Keratinocyte (primary cell): ENCODE measurements around the gene HAND2. TPM values are rescaled to one million over a fixed set of nuclear protein-coding genes. Genes with fewer than 3 reads are reported as not detected.
A peak's percentile ranks its signal among the peaks of the same experiment; 100 is the strongest.

Experiments used
- DNase-seq: peaks from one replicate; pipeline ENCODE4 v3.0.0-alpha.2; 2011; ENCODE audit warnings: low read depth, missing footprints, low spot score
- FAIRE-seq: peaks from 2 replicates; lab custom pipeline; 2011; peaks lifted over from hg19 to GRCh38; lab: Jason Lieb, UNC
- H2AFZ ChIP-seq: 2 replicates; pipeline ENCODE4 v1.6.0; 2012; ENCODE audit warnings: low read length, control low read depth, inconsistent platforms; ENCODE audit not compliant: control insufficient read depth
- H3K27ac ChIP-seq: 2 replicates; pipeline ENCODE4 v1.5.1; 2011; ENCODE audit warnings: low read length; ENCODE audit not compliant: control insufficient read depth, insufficient read depth
- H3K27me3 ChIP-seq: 3 replicates; pipeline ENCODE4 v1.6.0; 2011; ENCODE audit warnings: low read length; ENCODE audit not compliant: control insufficient read depth, insufficient read depth; ENCODE audit errors: extremely low read depth
- H3K36me3 ChIP-seq, 2 experiments: 2 replicates in 1 of 2; 3 replicates in 1 of 2; pipeline ENCODE4 v1.5.1; 2011; ENCODE audit warnings: low read length in 2 of 2, mild to moderate bottlenecking in 1 of 2; ENCODE audit not compliant: control insufficient read depth in 2 of 2, insufficient read depth in 2 of 2; ENCODE audit errors: extremely low read depth in 1 of 2
- H3K4me1 ChIP-seq: 3 replicates; pipeline ENCODE4 v1.5.1; 2011; ENCODE audit warnings: low read length; ENCODE audit not compliant: control insufficient read depth, insufficient read depth; ENCODE audit errors: extremely low read depth
- H3K4me2 ChIP-seq: 3 replicates; pipeline ENCODE4 v1.6.0; 2011; ENCODE audit warnings: low read depth, low read length; ENCODE audit not compliant: control insufficient read depth, insufficient read depth; ENCODE audit errors: extremely low read depth
- H3K4me3 ChIP-seq, 3 experiments: fragments of 200-600 bp in 1 of 3; sonication (generic) in 1 of 3; 2 replicates in 2 of 3; 3 replicates in 1 of 3; pipeline ENCODE4 v1.5.1; 2011 to 2016; ENCODE audit warnings: low read length in 3 of 3, mild to moderate bottlenecking in 3 of 3, control low read depth in 2 of 3, inconsistent platforms in 1 of 3, low read depth in 1 of 3, mixed read lengths in 1 of 3, mixed run types in 1 of 3, moderate library complexity in 1 of 3; ENCODE audit not compliant: control insufficient read depth in 2 of 3, insufficient read depth in 2 of 3; ENCODE audit errors: extremely low read depth in 1 of 3
- H3K79me2 ChIP-seq: 2 replicates; pipeline ENCODE4 v1.6.0; 2012; ENCODE audit warnings: low read length; ENCODE audit not compliant: control insufficient read depth, insufficient read depth
- H3K9ac ChIP-seq: 3 replicates; pipeline ENCODE4 v1.6.0; 2011; ENCODE audit warnings: low read length; ENCODE audit not compliant: control insufficient read depth, insufficient read depth; ENCODE audit errors: extremely low read depth
- H3K9me1 ChIP-seq: 3 replicates; pipeline ENCODE4 v1.6.0; 2011; ENCODE audit warnings: low read length; ENCODE audit not compliant: control insufficient read depth, insufficient read depth; ENCODE audit errors: extremely low read depth
- H3K9me3 ChIP-seq: 2 replicates; pipeline ENCODE4 v1.5.1; 2012; ENCODE audit warnings: low read depth, low read length; ENCODE audit not compliant: control insufficient read depth
- H4K20me1 ChIP-seq: 3 replicates; pipeline ENCODE4 v1.6.0; 2011; ENCODE audit warnings: low read length; ENCODE audit not compliant: control insufficient read depth, insufficient read depth; ENCODE audit errors: extremely low read depth
- CTCF ChIP-seq, 3 experiments: IDR thresholded peaks in 1 of 3; conservative IDR thresholded peaks in 1 of 3; optimal IDR thresholded peaks in 1 of 3; 2 replicates in 2 of 3; 3 replicates in 1 of 3; pipeline versions ENCODE3 to v1.5.1; 2011; ENCODE audit warnings: low read length in 3 of 3, mild to moderate bottlenecking in 3 of 3, moderate library complexity in 2 of 3, control low read depth in 1 of 3, inconsistent platforms in 1 of 3; ENCODE audit not compliant: insufficient read depth in 2 of 3; ENCODE audit errors: extremely low read depth in 1 of 3
- EZH2 ChIP-seq: IDR thresholded peaks from one replicate; pipeline ENCODE4 v1.6.1; 2012; ENCODE audit warnings: inconsistent platforms, mild to moderate bottlenecking, low read length, moderate library complexity
- dilution Hi-C: fragments of 300-500 bp; cut with MboI; formaldehyde crosslinking; loops from one replicate; pipeline ENCODE4 v1.7.0; 2020; ENCODE audit warnings: low sequenced_read_pairs; ENCODE audit not compliant: extremely low pct_ligation_motif_present
- polyA plus RNA-seq, 5 experiments: library from polyadenylated mRNA; depleted of rRNA in 3 of 5; stranded (reverse) in 3 of 5; stranded (forward) in 1 of 5; unstranded in 1 of 5; fragments of >200 nt; gene quantifications; 1 replicate in 1 of 5; 2 replicates in 3 of 5; 3 replicates in 1 of 5; pipeline versions ENCODE4 v1.2.1 to v1.2.3, GENCODE V29; 2011 to 2012; ENCODE audit warnings: missing spikeins in 2 of 5, low read depth in 1 of 5, low replicate concordance in 1 of 5

HAND2 gene
- polyA plus RNA-seq, 1 donor (not counting 4 experiments of a cell fraction or from before 2014, with no cell fraction given): not detected

- FAIRE-seq (no peak), DNase-seq (no peak)
- H3K4me1 ChIP-seq: no peaks in the 10 kb centered on the region
- no peak overlapping the region for H3K4me2 ChIP-seq
- no peaks in the 10 kb centered on the region for H4K20me1 ChIP-seq
- no peak overlapping the region for H3K27ac ChIP-seq
- no peaks in the 10 kb centered on the region for H3K36me3 ChIP-seq
- H2AFZ ChIP-seq: no peak overlapping the region
- dilution Hi-C loops: no loop called here
- H3K79me2 ChIP-seq: no peaks in the 10 kb centered on the region
- no peaks in the 10 kb centered on the region for H3K9me1 ChIP-seq
- peak; percentile 75 for TF ChIP-seq EZH2
- TF ChIP-seq CTCF (optimal IDR thresholded peaks at IDR 0.05 in 1 of 3, IDR thresholded peaks at IDR 0.05 in 1 of 3, conservative IDR thresholded peaks at IDR 0.05 in 1 of 3; ENCODE audit: extremely low read depth in 1 of 3, insufficient read depth in 2 of 3, low read length in 3 of 3): no peak
- H3K27me3 ChIP-seq: peaks cover 63% of the 10 kb centered on the region
- no peaks in the 10 kb centered on the region for H3K9me3 ChIP-seq
- no peak overlapping the region for H3K4me3 ChIP-seq
- no peak overlapping the region for H3K9ac ChIP-seq
These were observed 8.3 kb upstream of the HAND2 start for GRCh38 chr4:173538148-173538908.

- no peak for TF ChIP-seq CTCF (optimal IDR thresholded peaks at IDR 0.05 in 1 of 3, IDR thresholded peaks at IDR 0.05 in 1 of 3, conservative IDR thresholded peaks at IDR 0.05 in 1 of 3; ENCODE audit: extremely low read depth in 1 of 3, insufficient read depth in 2 of 3, low read length in 3 of 3)
- no peak for DNase-seq
- no peak overlapping the region for H3K4me2 ChIP-seq
- no peak overlapping the region for H2AFZ ChIP-seq
- H3K27ac ChIP-seq: no peak overlapping the region
- H3K79me2 ChIP-seq: no peaks in the 10 kb centered on the region
- no peaks in the 10 kb centered on the region for H3K9me3 ChIP-seq
- dilution Hi-C loops: no loop called here
- no peaks in the 10 kb centered on the region for H3K4me1 ChIP-seq
- H4K20me1 ChIP-seq: no peaks in the 10 kb centered on the region
- no peaks in the 10 kb centered on the region for H3K36me3 ChIP-seq
- H3K4me3 ChIP-seq: no peak overlapping the region
- no peaks in the 10 kb centered on the region for H3K9me1 ChIP-seq
- FAIRE-seq: no peak
- H3K9ac ChIP-seq: no peak overlapping the region
- H3K27me3 ChIP-seq: peaks cover 69% of the 10 kb centered on the region
These were observed 7.7 kb upstream of the HAND2 start for GRCh38 chr4:173537613-173538147.
